Measurements from ENCODE around the gene SGSM2. TPM values are rescaled to one million over a fixed set of nuclear protein-coding genes. Genes with fewer than 3 reads are reported as not detected.

Gene SGSM2
- total RNA-seq, 2 donors from 2014 or later = 26.7 to 27.6 TPM

GRCh38 chr17:2351269-2351668, 14.0 kb downstream of the SGSM2 start:
- Histone ChIP-seq H3K4me3 (no peak overlapping the region), H3K4me1 (no peaks in the 10 kb centered on the region), H3K36me3 (no peaks in the 10 kb centered on the region), H3K9ac (ENCODE audit: low read depth in 2 of 2, low read length in 2 of 2) (no peak overlapping the region), H3K9me3 (no peaks in the 10 kb centered on the region), H3K27ac (no peak overlapping the region), H3K27me3 (no peaks in the 10 kb centered on the region)
- DNase-seq = no peak
- intact Hi-C loops (cut with DNase I) = no loop called here
- no peak for TF ChIP-seq CTCF (IDR thresholded peaks at IDR 0.05)

- Histone ChIP-seq H3K27ac (no peak overlapping the region), H3K36me3 (no peaks in the 10 kb centered on the region), H3K9me3 (no peaks in the 10 kb centered on the region), H3K4me3 (no peak overlapping the region), H3K27me3 (no peaks in the 10 kb centered on the region), H3K9ac (ENCODE audit: low read depth in 2 of 2, low read length in 2 of 2) (no peak overlapping the region), H3K4me1 (no peaks in the 10 kb centered on the region)
- DNase-seq = no peak
- no peak for TF ChIP-seq CTCF (IDR thresholded peaks at IDR 0.05)
- intact Hi-C loops (cut with DNase I) = no loop called here
Measured at GRCh38 chr17:2354311-2354710, 17.0 kb downstream of the SGSM2 start.

- TF ChIP-seq CTCF (IDR thresholded peaks at IDR 0.05) = no peak
- Histone ChIP-seq H3K9ac (ENCODE audit: low read depth in 2 of 2, low read length in 2 of 2) (no peak overlapping the region), H3K4me1 (no peaks in the 10 kb centered on the region), H3K4me3 (no peak overlapping the region), H3K36me3 (no peaks in the 10 kb centered on the region), H3K27me3 (no peaks in the 10 kb centered on the region), H3K27ac (no peak overlapping the region), H3K9me3 (no peaks in the 10 kb centered on the region)
- intact Hi-C loops (cut with DNase I) = no loop called here
- DNase-seq = no peak
Measured at GRCh38 chr17:2357237-2357636, 19.9 kb downstream of the SGSM2 start.

GRCh38 chr17:2357931-2358434, 20.7 kb downstream of the SGSM2 start:
- no peak overlapping the region for H3K27ac ChIP-seq
- no peak for DNase-seq
- no peaks in the 10 kb centered on the region for H3K9me3 ChIP-seq
- no peak overlapping the region for H3K4me3 ChIP-seq
- no peaks in the 10 kb centered on the region for H3K27me3 ChIP-seq
- H3K36me3 ChIP-seq = no peaks in the 10 kb centered on the region
- H3K4me1 ChIP-seq = no peaks in the 10 kb centered on the region
- no peak overlapping the region for H3K9ac ChIP-seq (ENCODE audit: low read depth in 2 of 2, low read length in 2 of 2)
- TF ChIP-seq CTCF (IDR thresholded peaks at IDR 0.05) = no peak
- intact Hi-C loops (cut with DNase I) = no loop called here

GRCh38 chr17:2361010-2361760, 23.9 kb downstream of the SGSM2 start:
- no peak overlapping the region for H3K4me3 ChIP-seq
- intact Hi-C loops (cut with DNase I) = no loop called here
- H3K9me3 ChIP-seq = no peaks in the 10 kb centered on the region
- DNase-seq = no peak
- TF ChIP-seq CTCF (IDR thresholded peaks at IDR 0.05) = no peak
- no peak overlapping the region for H3K9ac ChIP-seq (ENCODE audit: low read depth in 2 of 2, low read length in 2 of 2)
- H3K27me3 ChIP-seq = no peaks in the 10 kb centered on the region
- H3K27ac ChIP-seq = no peak overlapping the region
- no peaks in the 10 kb centered on the region for H3K4me1 ChIP-seq
- H3K36me3 ChIP-seq = no peaks in the 10 kb centered on the region
